Measurements from ENCODE around the gene MAN2A1.

Gene MAN2A1

DNA sequence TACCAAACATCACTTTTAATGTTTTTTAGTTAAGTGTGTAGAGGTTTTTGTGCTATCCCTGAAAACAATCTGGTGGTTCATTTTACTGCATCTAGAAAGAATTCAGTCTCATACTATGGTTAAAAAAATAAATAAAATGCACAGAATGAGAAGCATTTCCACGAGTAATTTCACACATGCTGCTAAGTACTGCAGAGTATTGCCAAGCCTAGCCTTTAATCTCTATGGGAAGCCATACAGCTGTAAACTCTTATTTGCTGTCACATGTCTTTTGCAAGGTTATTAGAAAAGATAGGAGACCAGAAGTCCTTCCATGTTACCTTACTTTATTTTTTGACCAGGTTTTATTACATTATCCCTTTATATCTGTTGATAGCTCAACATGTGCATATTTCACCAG lies 37.6 kb upstream of the MAN2A1 start:
- H3K4me3 ChIP-seq (ENCODE audit: low read depth, low read length) = no peak overlapping the region
- TF ChIP-seq, protein P1, sequence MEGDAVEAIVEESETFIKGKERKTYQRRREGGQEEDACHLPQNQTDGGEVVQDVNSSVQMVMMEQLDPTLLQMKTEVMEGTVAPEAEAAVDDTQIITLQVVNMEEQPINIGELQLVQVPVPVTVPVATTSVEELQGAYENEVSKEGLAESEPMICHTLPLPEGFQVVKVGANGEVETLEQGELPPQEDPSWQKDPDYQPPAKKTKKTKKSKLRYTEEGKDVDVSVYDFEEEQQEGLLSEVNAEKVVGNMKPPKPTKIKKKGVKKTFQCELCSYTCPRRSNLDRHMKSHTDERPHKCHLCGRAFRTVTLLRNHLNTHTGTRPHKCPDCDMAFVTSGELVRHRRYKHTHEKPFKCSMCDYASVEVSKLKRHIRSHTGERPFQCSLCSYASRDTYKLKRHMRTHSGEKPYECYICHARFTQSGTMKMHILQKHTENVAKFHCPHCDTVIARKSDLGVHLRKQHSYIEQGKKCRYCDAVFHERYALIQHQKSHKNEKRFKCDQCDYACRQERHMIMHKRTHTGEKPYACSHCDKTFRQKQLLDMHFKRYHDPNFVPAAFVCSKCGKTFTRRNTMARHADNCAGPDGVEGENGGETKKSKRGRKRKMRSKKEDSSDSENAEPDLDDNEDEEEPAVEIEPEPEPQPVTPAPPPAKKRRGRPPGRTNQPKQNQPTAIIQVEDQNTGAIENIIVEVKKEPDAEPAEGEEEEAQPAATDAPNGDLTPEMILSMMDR (IDR thresholded peaks at IDR 0.05; ENCODE audit: borderline replicate concordance, insufficient read depth, low read depth, low read length) = no peak

DNA sequence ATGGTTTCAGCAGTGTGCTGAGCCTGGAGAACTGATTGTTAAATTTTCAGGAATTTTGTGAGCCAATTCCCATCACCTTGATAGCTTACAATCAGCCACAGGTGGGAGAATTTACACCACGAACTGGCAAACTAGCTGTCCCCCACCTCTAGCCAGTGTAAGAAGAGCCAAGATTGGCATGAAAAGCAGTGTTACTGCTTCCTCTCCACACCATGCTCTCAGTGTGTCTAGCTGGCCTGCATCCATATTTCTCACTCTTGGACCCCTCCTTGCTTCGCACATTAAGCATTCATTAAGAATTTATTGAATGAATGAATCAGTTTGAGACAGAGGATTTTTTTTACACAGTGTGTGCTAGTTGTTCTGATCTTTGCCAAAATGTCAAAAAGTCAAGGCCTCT lies 36.7 kb upstream of the MAN2A1 start:
- no peak overlapping the region for H3K4me3 ChIP-seq (ENCODE audit: low read depth, low read length)
- TF ChIP-seq, protein P1 (IDR thresholded peaks at IDR 0.05; ENCODE audit: borderline replicate concordance, insufficient read depth, low read depth, low read length) = no peak

DNA sequence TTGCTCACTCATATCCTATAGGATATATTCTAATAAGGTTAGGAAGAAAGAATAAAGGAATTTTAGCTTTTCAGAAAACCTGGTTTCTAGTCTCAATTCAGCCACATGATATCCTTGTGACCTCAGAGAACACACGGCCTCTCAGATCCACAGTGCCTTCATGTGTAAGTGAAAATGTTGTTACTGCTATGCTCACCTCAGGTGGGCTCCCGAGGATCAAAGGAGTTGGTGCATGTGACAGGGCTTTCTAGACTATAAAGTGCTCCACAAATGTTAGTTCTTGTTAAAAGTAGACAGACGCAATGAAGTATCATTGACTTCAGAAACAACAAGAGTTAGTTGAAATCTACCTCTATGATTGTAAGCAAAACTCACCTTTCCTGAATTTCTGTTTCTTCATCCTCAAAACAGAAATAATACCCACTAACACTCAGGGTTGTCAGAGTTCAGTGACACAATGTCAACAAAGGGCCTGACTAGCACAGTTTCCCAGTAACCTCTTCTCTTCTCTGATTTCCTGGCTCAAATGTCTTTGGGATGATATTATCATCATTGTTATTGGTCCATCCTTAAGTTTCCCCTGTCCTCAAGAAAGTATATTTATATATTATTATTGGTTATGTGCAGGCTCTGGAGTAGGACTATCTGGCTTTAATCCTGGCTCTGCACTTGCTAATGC lies 36.0 kb upstream of the MAN2A1 start:
- no peak overlapping the region for H3K4me3 ChIP-seq (ENCODE audit: low read depth, low read length)
- TF ChIP-seq, protein P1 (IDR thresholded peaks at IDR 0.05; ENCODE audit: borderline replicate concordance, insufficient read depth, low read depth, low read length) = no peak

DNA sequence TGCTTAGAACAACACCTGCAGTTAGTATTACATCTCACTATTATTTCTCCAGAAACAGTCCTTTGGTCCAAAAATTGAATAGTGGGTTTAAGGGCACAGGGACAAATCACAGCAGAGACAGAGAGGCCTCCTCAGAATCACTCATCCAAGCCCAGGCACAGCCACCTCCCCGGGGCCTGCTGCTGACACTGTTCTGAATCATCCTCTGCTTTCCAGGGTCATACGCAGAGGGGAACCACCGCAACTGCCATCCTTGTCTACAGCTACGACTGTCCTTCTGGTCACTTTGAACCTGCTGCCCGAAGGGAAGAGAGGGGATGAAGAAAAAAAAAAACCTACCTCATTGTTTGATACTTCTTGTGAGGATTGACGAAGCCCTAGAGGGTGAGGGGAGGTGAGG lies 35.3 kb upstream of the MAN2A1 start:
- H3K4me3 ChIP-seq (ENCODE audit: low read depth, low read length) = no peak overlapping the region
- TF ChIP-seq, protein P1 (IDR thresholded peaks at IDR 0.05; ENCODE audit: borderline replicate concordance, insufficient read depth, low read depth, low read length) = no peak

DNA sequence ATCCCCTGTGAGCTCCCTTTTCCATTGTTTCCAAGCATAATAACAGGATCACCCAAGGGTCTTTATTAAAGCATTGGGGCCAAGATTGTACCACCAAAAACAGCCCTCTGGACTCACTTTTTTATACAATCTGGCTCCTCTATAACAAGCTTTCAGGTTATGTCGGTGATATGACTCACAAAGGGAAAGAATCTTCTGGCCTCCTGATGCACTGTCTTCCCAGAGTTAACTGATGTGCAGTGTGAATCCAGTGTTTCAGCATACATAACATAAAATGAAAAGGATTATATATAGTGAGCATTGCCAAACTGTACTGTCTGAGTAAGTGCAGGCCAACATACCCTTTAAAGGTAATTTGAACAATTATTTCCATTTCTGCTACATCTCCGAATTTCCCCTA lies 33.9 kb upstream of the MAN2A1 start:
- no peak overlapping the region for H3K4me3 ChIP-seq (ENCODE audit: low read depth, low read length)
- TF ChIP-seq, protein P1 (IDR thresholded peaks at IDR 0.05; ENCODE audit: borderline replicate concordance, insufficient read depth, low read depth, low read length) = no peak

DNA sequence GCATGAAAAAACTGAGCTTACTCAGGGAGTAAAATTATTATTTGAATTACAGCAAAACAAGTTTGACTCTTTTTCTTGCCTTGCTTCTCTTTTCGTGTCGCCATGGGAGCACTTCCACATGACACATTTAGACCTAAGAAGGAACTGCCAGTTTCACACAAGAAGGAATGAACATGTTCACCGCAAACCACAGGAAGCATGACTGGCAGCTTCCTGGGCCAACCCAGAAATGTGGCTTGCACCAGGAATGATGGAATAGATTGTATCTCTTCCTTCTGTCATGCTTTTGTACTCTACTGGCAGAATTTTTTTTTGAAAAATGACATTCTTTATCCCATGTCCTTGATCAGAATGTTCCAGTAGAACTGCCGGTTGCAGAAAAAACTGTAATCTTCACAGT lies 32.9 kb upstream of the MAN2A1 start:
- TF ChIP-seq, protein P1 (IDR thresholded peaks at IDR 0.05; ENCODE audit: borderline replicate concordance, insufficient read depth, low read depth, low read length) = no peak
- H3K4me3 ChIP-seq (ENCODE audit: low read depth, low read length) = no peak overlapping the region

DNA sequence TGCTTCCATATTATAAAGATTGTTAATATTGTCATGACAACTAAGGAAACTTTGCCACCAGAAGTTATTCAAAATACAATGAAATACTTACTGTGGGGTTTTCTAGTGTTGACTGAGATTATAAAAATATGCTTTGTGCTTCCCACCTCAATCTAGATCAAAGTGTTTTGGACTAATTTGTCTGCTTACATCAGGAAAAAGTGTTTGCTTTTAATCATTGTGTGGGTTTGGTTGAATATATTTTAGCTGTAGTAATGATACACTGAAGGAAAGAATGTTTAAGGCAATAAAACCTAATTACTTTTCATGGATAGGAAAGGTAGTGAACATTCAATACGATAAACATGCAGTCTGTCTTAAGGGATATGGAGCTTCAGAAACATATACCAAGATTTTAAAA lies 29.8 kb upstream of the MAN2A1 start:
- no peak overlapping the region for H3K4me3 ChIP-seq (ENCODE audit: low read depth, low read length)
- TF ChIP-seq, protein P1 (IDR thresholded peaks at IDR 0.05; ENCODE audit: borderline replicate concordance, insufficient read depth, low read depth, low read length) = no peak
